NCI-H1436 treated with DMSO at 0.1 percent for 48 hours (cell line): ENCODE data around the gene GPC5.
"Not testable (repeated sequence)": the region's sequence is repeated elsewhere in the genome, so short reads cannot be mapped to it uniquely, and the experiment has no call there.

Experiments used
- DNase-seq: peaks from one replicate; lab custom pipeline; 2025; lab: John Stamatoyannopoulos, UW

Gene GPC5

DNA sequence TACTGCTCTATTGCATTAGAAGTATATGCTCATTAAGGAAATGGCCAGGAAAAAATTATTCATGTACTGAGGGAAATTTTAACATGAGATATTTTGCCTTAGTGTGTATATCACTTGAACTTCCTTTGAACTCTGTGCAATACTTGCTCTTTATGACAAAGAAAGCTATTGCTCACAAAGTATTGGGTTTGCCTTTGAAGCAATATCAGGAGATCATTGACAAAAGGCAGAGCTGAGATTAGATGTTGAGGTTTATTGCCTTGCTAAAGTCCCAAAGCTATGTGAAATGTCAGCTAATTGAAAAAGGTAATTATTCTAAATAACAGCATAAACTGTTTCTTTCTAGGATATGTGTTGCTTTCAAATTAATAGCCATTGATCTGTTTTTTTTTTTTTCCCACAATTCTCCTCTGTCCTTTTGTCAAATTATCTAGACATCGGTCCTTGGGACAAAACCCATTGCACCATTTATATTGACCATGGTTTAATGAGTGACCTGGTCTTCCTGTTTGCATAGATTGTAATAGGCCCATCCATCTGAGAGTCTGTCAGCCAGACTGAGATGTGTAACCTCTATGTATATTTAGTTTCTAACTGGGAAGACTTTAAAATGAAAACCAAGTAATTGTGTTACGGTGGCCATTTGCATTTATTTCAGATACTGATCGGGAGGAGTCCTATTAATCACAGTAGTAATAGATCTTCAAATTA, 1075.5 kb downstream of the GPC5 start:
- no peak for DNase-seq

GRCh38 chr13:92480387-92480786, 1082.0 kb downstream of the GPC5 start:
- DNase-seq = no peak

DNA sequence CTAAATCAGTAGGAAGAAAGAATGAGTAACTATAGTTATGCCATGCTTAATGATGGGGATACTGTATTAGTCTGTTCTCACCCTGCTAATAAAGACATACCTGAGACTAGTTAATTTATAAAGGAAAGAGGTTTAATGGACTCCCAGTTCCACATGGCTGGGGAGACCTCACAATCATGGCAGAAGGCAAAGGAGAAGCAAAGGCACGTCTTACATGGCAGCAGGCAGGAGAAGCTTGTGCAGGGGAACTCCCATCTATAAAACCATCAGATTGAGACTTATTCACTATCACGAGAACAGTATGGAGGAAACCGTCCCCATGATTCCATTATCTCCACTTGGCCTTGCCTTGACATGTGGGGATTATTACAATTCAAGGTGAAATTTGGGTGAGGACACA, 1084.4 kb downstream of the GPC5 start:
- DNase-seq = not testable (repeated sequence)

GRCh38 chr13:92483894-92484293, 1085.5 kb downstream of the GPC5 start:
- no peak for DNase-seq

- no peak for DNase-seq
These were observed 1088.8 kb downstream of the GPC5 start for GRCh38 chr13:92487238-92487637.

DNA sequence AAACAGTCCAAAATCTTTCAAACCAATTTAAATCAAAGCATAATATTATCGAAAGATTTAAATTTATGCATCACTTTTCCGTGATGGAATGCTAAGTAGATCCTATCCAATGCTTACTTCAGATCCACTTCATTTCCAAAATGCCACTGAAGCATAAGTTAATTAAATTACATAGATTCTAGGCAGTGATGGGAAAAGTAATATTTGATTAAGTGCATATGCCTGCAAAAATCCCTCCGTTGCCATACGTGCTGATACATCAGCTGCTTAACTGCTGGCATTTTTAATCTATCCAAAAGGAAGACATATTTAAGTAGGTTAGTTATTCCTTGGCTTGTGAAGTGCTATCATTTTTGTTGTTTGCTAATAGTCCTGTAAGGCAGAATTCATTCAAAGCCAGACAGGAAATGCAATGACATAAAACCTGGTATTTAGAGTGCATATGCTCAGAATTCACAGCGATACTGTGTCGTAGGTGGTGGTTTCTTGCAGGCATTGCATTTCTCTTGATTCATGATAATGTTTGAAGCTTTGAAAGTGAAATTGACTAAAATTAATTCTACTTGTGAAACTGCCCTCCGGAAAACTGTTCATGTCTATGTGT, 1089.9 kb downstream of the GPC5 start:
- DNase-seq = no peak

DNA sequence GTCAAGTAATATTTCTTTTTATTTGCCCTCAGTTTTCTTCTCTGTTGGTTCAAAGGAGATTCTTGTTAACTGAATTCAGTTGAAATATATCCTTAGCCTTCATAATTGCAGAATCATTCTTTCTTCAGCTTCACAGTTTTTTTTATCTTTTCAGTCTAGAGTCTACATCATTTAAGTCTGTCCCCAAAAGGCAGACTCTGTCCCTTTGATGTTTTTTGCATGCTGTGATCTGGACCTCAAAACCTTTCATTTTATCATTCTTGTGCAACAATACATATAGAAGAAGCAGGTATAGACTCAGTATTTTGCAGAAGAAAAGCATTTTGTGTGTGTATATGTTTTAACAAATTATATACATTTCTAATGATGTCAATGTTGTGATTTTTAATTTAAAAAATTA, 1093.4 kb downstream of the GPC5 start:
- DNase-seq = no peak

DNA sequence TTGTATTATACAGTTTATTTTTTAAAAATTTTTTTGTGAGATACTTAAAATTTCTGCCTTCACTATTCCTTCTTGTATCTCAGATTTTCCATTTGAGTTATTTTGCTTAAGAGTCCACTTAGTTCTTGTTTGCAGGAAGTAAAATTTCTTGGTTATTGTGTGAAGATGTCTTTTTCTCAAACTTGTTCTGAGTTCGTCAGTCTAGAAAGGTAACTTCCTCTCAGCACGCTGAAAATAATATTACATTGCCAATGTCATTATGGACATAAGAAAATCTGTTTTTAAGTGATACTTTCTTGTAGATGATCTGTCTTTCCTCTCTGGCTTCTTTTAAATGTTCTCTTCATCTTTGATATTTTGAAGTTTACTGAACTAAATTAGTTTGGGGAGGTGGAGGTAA, 1096.5 kb downstream of the GPC5 start:
- DNase-seq = no peak

- DNase-seq = no peak
These were observed 1101.8 kb downstream of the GPC5 start for GRCh38 chr13:92500192-92500591.

DNA sequence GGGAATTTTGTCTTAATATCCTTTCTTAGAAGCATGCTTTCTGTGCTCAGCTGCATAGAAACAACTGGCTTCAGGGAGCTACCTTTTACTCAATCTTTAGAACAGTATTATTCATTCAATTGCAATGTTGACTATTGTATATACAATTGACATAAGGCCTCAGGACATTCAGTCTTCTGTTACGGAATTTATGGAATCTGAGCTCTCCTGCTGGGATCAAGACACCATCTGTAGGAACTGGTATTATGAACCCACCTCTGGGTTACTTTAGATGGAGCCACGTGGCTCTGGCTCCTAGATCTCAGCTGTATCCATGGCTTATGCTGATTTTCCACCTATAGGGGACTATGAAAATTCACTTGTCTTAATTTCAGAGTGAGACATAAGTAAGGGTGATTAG, 1112.0 kb downstream of the GPC5 start:
- no peak for DNase-seq

DNA sequence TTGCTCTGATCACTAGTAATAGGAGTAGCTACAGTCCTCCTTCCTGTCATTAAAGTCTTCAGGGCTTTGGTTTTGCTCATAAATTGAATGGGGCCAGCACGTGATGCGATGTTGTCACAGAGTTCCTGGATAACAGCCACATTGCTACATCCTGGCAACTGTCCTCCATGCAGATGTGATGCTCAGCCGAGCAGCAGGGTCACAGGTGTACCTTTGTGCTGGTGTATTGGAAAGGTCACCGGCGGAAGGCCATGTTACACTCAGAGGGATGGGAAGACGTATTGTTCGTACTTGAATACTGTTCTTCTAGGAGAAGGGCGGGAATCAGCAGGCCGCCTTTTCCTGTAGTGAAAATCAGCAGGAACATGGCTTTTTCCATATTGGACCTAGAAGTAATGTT, 1114.4 kb downstream of the GPC5 start:
- no peak for DNase-seq

- no peak for DNase-seq
These were observed 1115.3 kb downstream of the GPC5 start for GRCh38 chr13:92513672-92514071.

- DNase-seq = no peak
These were observed 1116.2 kb downstream of the GPC5 start for GRCh38 chr13:92514420-92515125.

GRCh38 chr13:92516878-92517277, 1118.5 kb downstream of the GPC5 start:
- not testable (repeated sequence) for DNase-seq

DNA sequence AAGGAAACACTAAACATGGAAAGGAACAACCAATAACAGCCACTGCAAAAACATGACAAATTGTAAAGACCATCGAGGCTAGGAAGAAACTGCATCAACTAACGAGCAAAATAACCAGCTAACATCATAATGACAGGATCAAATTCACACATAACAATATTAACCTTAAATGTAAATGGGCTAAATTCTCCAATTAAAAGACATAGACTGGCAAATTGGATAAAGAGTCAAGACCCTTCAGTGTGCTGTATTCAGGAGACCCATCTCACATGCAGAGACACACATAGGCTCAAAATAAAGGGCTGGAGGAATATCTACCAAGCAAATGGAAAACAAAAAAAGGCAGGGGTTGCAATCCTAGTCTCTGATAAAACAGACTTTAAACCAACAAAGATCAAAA, 1120.2 kb downstream of the GPC5 start:
- DNase-seq = not testable (repeated sequence)

DNA sequence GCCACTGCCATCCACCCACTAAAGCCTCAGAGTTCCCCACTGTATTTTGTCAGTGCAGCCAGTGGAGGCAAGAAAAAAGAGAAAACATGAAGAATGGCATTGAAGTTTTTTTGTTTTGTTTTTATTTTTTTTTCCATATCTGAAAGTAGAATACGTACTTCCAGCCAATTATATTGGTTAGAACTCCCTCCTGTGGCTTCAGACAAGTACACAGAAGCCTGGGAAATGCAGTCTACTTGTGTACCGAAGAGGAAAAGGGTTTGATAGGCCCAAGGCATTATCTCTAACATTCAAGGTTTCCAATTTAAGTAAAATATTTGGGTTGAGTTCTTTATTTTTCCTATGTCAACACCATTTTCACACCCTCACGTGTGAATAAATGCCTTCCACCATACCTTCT, 1131.9 kb downstream of the GPC5 start:
- DNase-seq = no peak

DNA sequence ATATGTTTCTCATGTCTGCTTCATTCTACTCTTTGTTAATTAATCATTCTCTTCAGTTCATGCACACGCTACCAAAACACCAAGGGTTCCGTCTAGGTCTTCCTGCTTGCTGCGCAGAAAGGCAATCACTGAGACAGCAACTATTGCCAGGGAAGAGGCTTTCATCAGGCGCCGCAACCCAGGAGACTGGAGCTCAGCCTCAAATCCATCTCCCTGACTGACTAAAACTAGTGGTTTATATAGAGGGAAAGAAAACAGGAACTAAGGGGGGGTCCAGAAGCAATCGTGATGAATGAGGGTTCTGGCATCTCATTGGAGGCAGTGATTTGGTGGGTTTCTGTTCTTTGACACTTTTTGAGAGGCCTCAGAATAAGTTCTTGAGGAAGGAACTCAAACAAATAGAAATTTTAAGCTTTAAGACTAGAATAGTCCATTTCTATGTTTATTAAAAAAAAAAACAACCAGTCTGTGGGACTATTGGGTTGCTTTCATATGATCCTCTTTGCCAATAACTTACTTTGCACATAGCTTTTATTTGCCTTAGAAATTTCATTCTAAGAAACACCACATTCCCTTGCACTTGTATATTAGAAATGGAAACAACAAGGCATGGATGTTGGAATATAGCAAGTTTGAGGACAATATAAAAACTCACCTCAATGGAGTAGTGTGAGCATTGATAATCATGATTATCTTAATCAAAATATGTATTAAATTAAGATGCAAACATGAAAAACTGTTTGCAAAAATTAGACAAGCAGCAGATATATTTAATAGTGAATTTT, 1137.0 kb downstream of the GPC5 start:
- no peak for DNase-seq

- DNase-seq = no peak
These were observed 1139.0 kb downstream of the GPC5 start for GRCh38 chr13:92537471-92537870.

GRCh38 chr13:92538164-92538563, 1139.7 kb downstream of the GPC5 start:
- DNase-seq = no peak

DNA sequence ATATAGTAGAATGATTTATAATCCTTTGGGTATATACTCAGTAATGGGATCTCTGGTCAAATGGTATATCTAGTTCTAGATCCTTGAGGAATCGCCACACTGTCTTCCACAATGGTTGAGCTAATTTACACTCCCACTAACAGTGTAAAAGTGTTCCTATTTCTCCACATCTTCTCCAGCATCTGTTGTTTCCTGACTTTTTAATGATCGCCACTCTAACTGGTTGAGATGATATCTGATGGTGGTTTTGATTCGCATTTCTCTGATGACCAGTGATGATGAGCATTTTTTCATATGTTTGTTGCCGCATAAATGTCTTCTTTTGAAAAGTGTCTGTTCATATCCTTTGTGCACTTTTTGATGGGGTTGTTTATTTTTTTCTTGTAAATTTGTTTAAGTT, 1140.7 kb downstream of the GPC5 start:
- DNase-seq = not testable (repeated sequence)

DNA sequence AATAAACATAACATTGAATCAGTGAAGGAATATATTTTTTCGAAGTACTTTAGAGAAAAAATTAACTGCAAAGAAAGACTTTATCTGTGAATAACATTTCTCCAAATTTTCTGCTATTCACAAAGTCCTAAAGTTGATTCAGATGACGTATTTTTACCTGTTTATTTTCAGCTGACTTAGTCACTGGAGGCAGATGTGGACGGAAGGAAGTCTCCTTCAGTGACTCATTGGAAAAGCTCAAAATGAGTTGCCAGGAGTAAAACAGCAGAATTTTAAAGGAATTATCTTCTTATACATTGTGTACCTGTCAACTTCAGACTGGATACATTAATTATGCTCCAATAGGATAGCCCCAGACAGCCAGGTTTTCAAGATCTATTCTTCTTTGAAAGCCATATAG, 1148.8 kb downstream of the GPC5 start:
- DNase-seq = no peak

- DNase-seq = no peak
These were observed 1150.9 kb downstream of the GPC5 start for GRCh38 chr13:92549276-92549675.
